Measurements from ENCODE around the gene FBLN7.

- no peak for TF ChIP-seq CTCF (IDR thresholded peaks at IDR 0.05)
- no peak for TF ChIP-seq POLR2A (IDR thresholded peaks at IDR 0.05)
Observed at GRCh38 chr2:112137516-112138158, 548 bp upstream of the FBLN7 start.
